Calu3 (cell line): ENCODE data around the gene TGFBR3. TPM values are rescaled to one million over a fixed set of nuclear protein-coding genes. Genes with fewer than 3 reads are reported as not detected.

ENCODE experiments used
- BruUV-seq: library from RNA; stranded (reverse); fragments of 400-500 nt; replicated peaks from 2 replicates; lab custom pipeline; 2021; lab: Mats Ljungman, UMichigan
- CTCF ChIA-PET: fragments of 300-600 bp; sonication (Branson Sonifier 250); formaldehyde crosslinking; loops from one replicate; lab custom pipeline; 2022; ENCODE audit warnings: antibody characterized with exemption; lab: Charles Lee
- DNase-seq: peaks from one replicate; pipeline ENCODE4 v3.0.0; 2022
- H3K27ac Mint-ChIP-seq: one replicate; pipeline ENCODE4 v1.8.0; 2022; ENCODE audit warnings: mixed read lengths; ENCODE audit not compliant: unreplicated experiment
- H3K27me3 Mint-ChIP-seq: one replicate; pipeline ENCODE4 v1.8.0; 2022; ENCODE audit warnings: mixed read lengths; ENCODE audit not compliant: unreplicated experiment
- H3K36me3 Mint-ChIP-seq: one replicate; pipeline ENCODE4 v1.8.0; 2022; ENCODE audit warnings: mild to moderate bottlenecking, moderate library complexity, mixed read lengths; ENCODE audit not compliant: insufficient read depth, unreplicated experiment
- H3K4me1 Mint-ChIP-seq: one replicate; pipeline ENCODE4 v1.8.0; 2022; ENCODE audit warnings: mild to moderate bottlenecking, low read depth, mixed read lengths; ENCODE audit not compliant: unreplicated experiment
- H3K4me3 Mint-ChIP-seq: one replicate; pipeline ENCODE4 v1.8.0; 2022; ENCODE audit warnings: mild to moderate bottlenecking, low read depth, moderate library complexity, mixed read lengths; ENCODE audit not compliant: unreplicated experiment
- H3K9me3 Mint-ChIP-seq: one replicate; pipeline ENCODE4 v1.8.0; 2022; ENCODE audit warnings: low read depth, mixed read lengths; ENCODE audit not compliant: unreplicated experiment
- intact Hi-C: fragments of 100-400 bp; cut with micrococcal nuclease; formaldehyde crosslinking; loops from one replicate; pipeline ENCODE4 v1.10.0; 2022; ENCODE audit not compliant: unreplicated experiment
- total RNA-seq: library from RNA; stranded (reverse); gene quantifications from 2 replicates; pipeline ENCODE4 v1.2.3, GENCODE V29; 2022
- TF ChIP-seq, protein P1 (sequence below): fragments of 200-600 bp; IDR thresholded peaks from one replicate; pipeline ENCODE4 v1.8.0; 2022; ENCODE audit warnings: antibody characterized with exemption; ENCODE audit not compliant: unreplicated experiment

TGFBR3 gene
- total RNA-seq, 1 experiment from 2014 or later = 10.8 TPM

DNA sequence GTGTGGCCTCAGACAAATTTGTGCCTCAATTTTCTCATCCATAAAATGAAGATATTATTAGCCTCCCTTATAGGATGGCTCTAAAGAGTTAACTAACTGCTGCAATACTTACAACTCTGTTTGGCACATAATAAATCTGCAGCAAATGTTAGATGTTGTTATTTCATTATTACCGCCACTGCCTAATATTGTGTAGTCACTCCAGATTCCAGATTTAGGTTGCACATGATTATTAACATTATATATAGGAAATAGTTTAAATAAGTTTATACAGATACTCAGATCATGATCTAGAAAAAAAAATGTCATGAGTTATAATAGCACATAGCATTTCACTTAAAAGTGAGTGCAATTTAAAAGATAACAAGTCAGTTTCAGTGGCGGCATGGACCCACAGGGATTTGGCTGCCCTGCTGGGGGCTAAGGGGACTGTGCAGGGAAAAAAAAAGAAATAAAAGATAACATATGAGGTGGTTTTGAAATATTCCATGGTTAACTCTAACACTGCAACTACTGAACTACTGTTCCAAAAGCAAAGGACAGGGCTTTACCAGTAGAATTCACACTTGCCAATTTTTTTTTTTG is 170.4 kb downstream of the TGFBR3 start:
- no peak overlapping the region for H3K4me3 Mint-ChIP-seq
- H3K27me3 Mint-ChIP-seq = no peaks in the 10 kb centered on the region
- TF ChIP-seq, protein P1, sequence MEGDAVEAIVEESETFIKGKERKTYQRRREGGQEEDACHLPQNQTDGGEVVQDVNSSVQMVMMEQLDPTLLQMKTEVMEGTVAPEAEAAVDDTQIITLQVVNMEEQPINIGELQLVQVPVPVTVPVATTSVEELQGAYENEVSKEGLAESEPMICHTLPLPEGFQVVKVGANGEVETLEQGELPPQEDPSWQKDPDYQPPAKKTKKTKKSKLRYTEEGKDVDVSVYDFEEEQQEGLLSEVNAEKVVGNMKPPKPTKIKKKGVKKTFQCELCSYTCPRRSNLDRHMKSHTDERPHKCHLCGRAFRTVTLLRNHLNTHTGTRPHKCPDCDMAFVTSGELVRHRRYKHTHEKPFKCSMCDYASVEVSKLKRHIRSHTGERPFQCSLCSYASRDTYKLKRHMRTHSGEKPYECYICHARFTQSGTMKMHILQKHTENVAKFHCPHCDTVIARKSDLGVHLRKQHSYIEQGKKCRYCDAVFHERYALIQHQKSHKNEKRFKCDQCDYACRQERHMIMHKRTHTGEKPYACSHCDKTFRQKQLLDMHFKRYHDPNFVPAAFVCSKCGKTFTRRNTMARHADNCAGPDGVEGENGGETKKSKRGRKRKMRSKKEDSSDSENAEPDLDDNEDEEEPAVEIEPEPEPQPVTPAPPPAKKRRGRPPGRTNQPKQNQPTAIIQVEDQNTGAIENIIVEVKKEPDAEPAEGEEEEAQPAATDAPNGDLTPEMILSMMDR = no peak
- no peak overlapping the region for H3K27ac Mint-ChIP-seq
- no peak for DNase-seq
- no peaks in the 10 kb centered on the region for H3K36me3 Mint-ChIP-seq
- no peaks in the 10 kb centered on the region for H3K9me3 Mint-ChIP-seq
- no TSS peak for BruUV-seq
- H3K4me1 Mint-ChIP-seq = no peaks in the 10 kb centered on the region
- CTCF ChIA-PET = no interaction called here
- intact Hi-C loops = no loop called here

GRCh38 chr1:91714867-91715381 is 171.0 kb downstream of the TGFBR3 start:
- Mint-ChIP-seq H3K27ac (no peak overlapping the region), H3K27me3 (no peaks in the 10 kb centered on the region), H3K9me3 (no peaks in the 10 kb centered on the region), H3K4me1 (no peaks in the 10 kb centered on the region), H3K36me3 (no peaks in the 10 kb centered on the region), H3K4me3 (no peak overlapping the region)
- CTCF ChIA-PET = no interaction called here
- intact Hi-C loops = no loop called here
- TF ChIP-seq, protein P1 = no peak
- BruUV-seq = no TSS peak
- DNase-seq = no peak

GRCh38 chr1:91712981-91713841 is 172.7 kb downstream of the TGFBR3 start:
- Mint-ChIP-seq H3K27ac (no peak overlapping the region), H3K4me1 (no peaks in the 10 kb centered on the region), H3K27me3 (no peaks in the 10 kb centered on the region), H3K4me3 (no peak overlapping the region), H3K9me3 (no peaks in the 10 kb centered on the region), H3K36me3 (no peaks in the 10 kb centered on the region)
- intact Hi-C loops = no loop called here
- CTCF ChIA-PET = interaction anchor here (0.6 kb wide), 1 partner anchor 7 kb away, joined by 3 read pairs; no protein-coding TSS in a partner anchor
- DNase-seq = no peak
- TF ChIP-seq, protein P1 = no peak
- no TSS peak for BruUV-seq

- Mint-ChIP-seq H3K27me3 (no peaks in the 10 kb centered on the region), H3K36me3 (no peaks in the 10 kb centered on the region), H3K9me3 (no peaks in the 10 kb centered on the region), H3K4me1 (no peaks in the 10 kb centered on the region), H3K27ac (no peak overlapping the region), H3K4me3 (no peak overlapping the region)
- no TSS peak for BruUV-seq
- no peak for DNase-seq
- intact Hi-C loops = no loop called here
- TF ChIP-seq, protein P1 = no peak
- CTCF ChIA-PET = no interaction called here
These were observed 173.6 kb downstream of the TGFBR3 start for GRCh38 chr1:91712393-91712792.
